GM23338 (cell line): Measurements from ENCODE around the gene RUNX1. TPM values are rescaled to one million over a fixed set of nuclear protein-coding genes. Genes with fewer than 3 reads are reported as not detected.
"Not testable (repeated sequence)": the region's sequence is repeated elsewhere in the genome, so short reads cannot be mapped to it uniquely, and the experiment has no call there.

Experiments used
- ATAC-seq: fragments of 200-7000 bp; cut with Tn5 transposase; 3 replicates; pipeline ENCODE4 v1.9.1; 2020
- DNase-seq: peaks from one replicate; pipeline ENCODE4 v3.0.0-alpha.2; 2015; ENCODE audit warnings: low spot score
- H2AFZ ChIP-seq: fragments of 200-600 bp; sonication (generic); 2 replicates; pipeline ENCODE4 v1.8.0; 2016; ENCODE audit warnings: antibody characterized with exemption, mild to moderate bottlenecking, moderate library complexity
- H3F3A ChIP-seq: fragments of 200-600 bp; sonication (generic); replicated peaks from 2 replicates; pipeline ENCODE4 v1.8.0; 2017; ENCODE audit warnings: antibody characterized with exemption, mixed run types, low read depth
- H3K27ac ChIP-seq: fragments of 200-600 bp; sonication (generic); 2 replicates; pipeline ENCODE4 v1.6.1; 2016; ENCODE audit warnings: low read depth
- H3K27me3 ChIP-seq: fragments of 200-600 bp; sonication (generic); 2 replicates; pipeline ENCODE4 v1.8.0; 2016; ENCODE audit warnings: mild to moderate bottlenecking, mixed run types, moderate library complexity; ENCODE audit not compliant: insufficient read depth
- H3K36me3 ChIP-seq: fragments of 200-600 bp; sonication (generic); 2 replicates; pipeline ENCODE4 v1.8.0; 2016; ENCODE audit warnings: mild to moderate bottlenecking; ENCODE audit not compliant: insufficient read depth
- H3K4me1 ChIP-seq: fragments of 200-600 bp; sonication (generic); 2 replicates; pipeline ENCODE4 v1.8.0; 2016; ENCODE audit warnings: mild to moderate bottlenecking, moderate library complexity; ENCODE audit not compliant: insufficient read depth
- H3K4me2 ChIP-seq: fragments of 200-600 bp; sonication (generic); 2 replicates; pipeline ENCODE4 v1.7.1; 2017; ENCODE audit warnings: mixed run types
- H3K4me3 ChIP-seq: fragments of 200-600 bp; sonication (generic); 2 replicates; pipeline ENCODE4 v1.6.1; 2016; ENCODE audit warnings: mixed run types
- H3K79me2 ChIP-seq: fragments of 200-600 bp; sonication (generic); replicated peaks from 2 replicates; pipeline ENCODE4 v1.8.0; 2017; ENCODE audit warnings: mild to moderate bottlenecking; ENCODE audit not compliant: insufficient read depth
- H3K9me2 ChIP-seq: fragments of 200-600 bp; sonication (generic); 2 replicates; pipeline ENCODE4 v1.8.0; 2017; ENCODE audit not compliant: insufficient read depth
- H4K20me1 ChIP-seq: fragments of 200-600 bp; sonication (generic); replicated peaks from 2 replicates; pipeline ENCODE4 v1.8.0; 2017; ENCODE audit warnings: mild to moderate bottlenecking; ENCODE audit not compliant: insufficient read depth
- H3K27ac Mint-ChIP-seq: 2 replicates; pipeline ENCODE4 v1.8.0; 2020; ENCODE audit warnings: inconsistent platforms, mild to moderate bottlenecking, moderate library complexity, mixed read lengths
- H3K27me3 Mint-ChIP-seq: 3 replicates; pipeline ENCODE4 v1.8.0; 2022; ENCODE audit warnings: low read depth, mild to moderate bottlenecking, moderate library complexity, mixed read lengths, inconsistent platforms; ENCODE audit not compliant: insufficient read depth, poor library complexity
- H3K36me3 Mint-ChIP-seq: 3 replicates; pipeline ENCODE4 v1.8.0; 2021; ENCODE audit warnings: low read depth, mild to moderate bottlenecking, inconsistent platforms, moderate library complexity, mixed read lengths
- H3K4me1 Mint-ChIP-seq: 3 replicates; pipeline ENCODE4 v1.8.0; 2020; ENCODE audit warnings: mild to moderate bottlenecking, inconsistent platforms, mixed read lengths
- H3K4me3 Mint-ChIP-seq: 3 replicates; pipeline ENCODE4 v1.8.0; 2021; ENCODE audit warnings: moderate library complexity, mild to moderate bottlenecking, inconsistent platforms, mixed read lengths
- H3K9me3 Mint-ChIP-seq: 3 replicates; pipeline ENCODE4 v1.8.0; 2020; ENCODE audit warnings: moderate library complexity, mild to moderate bottlenecking, inconsistent platforms, mixed read lengths
- CREB1 ChIP-seq: fragments of 250-450 bp; sonication (Bioruptor Pico); IDR thresholded peaks from 2 replicates; pipeline ENCODE4 v1.5.0; 2020; ENCODE audit warnings: low read depth, mild to moderate bottlenecking, moderate library complexity
- CTCF ChIP-seq, 2 experiments: fragments of 200-600 bp in 1 of 2; sonication (generic) in 1 of 2; conservative IDR thresholded peaks; 2 replicates each; pipeline versions ENCODE4 v1.5.1 to v1.6.1; 2016 to 2017; ENCODE audit warnings: antibody characterized with exemption in 2 of 2, low read depth in 2 of 2, mild to moderate bottlenecking in 2 of 2, moderate library complexity in 1 of 2
- EZH2 ChIP-seq: fragments of 200-600 bp; sonication (generic); IDR thresholded peaks from one replicate; pipeline ENCODE4 v1.8.0; 2017; ENCODE audit warnings: antibody characterized with exemption, mild to moderate bottlenecking, low read depth; ENCODE audit not compliant: unreplicated experiment
- JUNB ChIP-seq: IDR thresholded peaks from one replicate; pipeline ENCODE4 v1.6.1; 2016; ENCODE audit warnings: antibody characterized with exemption; ENCODE audit not compliant: unreplicated experiment
- NANOG ChIP-seq: IDR thresholded peaks from 2 replicates; pipeline ENCODE4 v1.6.1; 2016; ENCODE audit warnings: antibody characterized with exemption, borderline replicate concordance
- ZNF331 ChIP-seq: fragments of 250-450 bp; sonication (Bioruptor Pico); IDR thresholded peaks from 2 replicates; pipeline ENCODE4 v1.5.0; 2020; ENCODE audit warnings: low read depth, mild to moderate bottlenecking, moderate library complexity
- ZNF462 ChIP-seq: fragments of 250-450 bp; sonication (Bioruptor Pico); IDR thresholded peaks from 2 replicates; pipeline ENCODE4 v1.5.0; 2020; ENCODE audit warnings: mild to moderate bottlenecking, moderate library complexity
- polyA plus RNA-seq: library from polyadenylated mRNA; unstranded; fragments of >200 nt; fragmentation: Nextera tagmentation; extraction: Ambion mirVana; gene quantifications from 2 replicates; pipeline ENCODE4 v1.2.1, GENCODE V29; 2016
- total RNA-seq: library from RNA; depleted of rRNA; stranded (reverse); fragments of >200 nt; shearing (Covaris generic); gene quantifications from 2 replicates; pipeline ENCODE4 v1.2.3, GENCODE V29; 2014

RUNX1 gene
- total and polyA plus RNA-seq, 2 experiments from 2014 or later, result 0.29 to 1.1 TPM

- TF ChIP-seq EZH2, result no peak
- TF ChIP-seq NANOG, result no peak
- TF ChIP-seq ZNF331 (CRISPR knock-in tag), result no peak
- no peak for TF ChIP-seq ZNF462 (CRISPR knock-in tag)
- no peak for TF ChIP-seq CTCF (conservative IDR thresholded peaks at IDR 0.05; ENCODE audit: low read depth in 2 of 2)
- no peak for TF ChIP-seq JUNB
- TF ChIP-seq CREB1 (CRISPR knock-in tag), result no peak
- peaks cover 7% of the 10 kb centered on the region for H3K4me1 Mint-ChIP-seq
- H3K4me3 ChIP-seq, result no peak overlapping the region
- no peaks in the 10 kb centered on the region for H4K20me1 ChIP-seq
- ATAC-seq, result no peak
- H2AFZ ChIP-seq, result no peak overlapping the region
- H3K9me2 ChIP-seq, result no peaks in the 10 kb centered on the region
- peaks cover 2% of the 10 kb centered on the region for H3K27me3 Mint-ChIP-seq
- no peaks in the 10 kb centered on the region for H3K79me2 ChIP-seq
- H3K27me3 ChIP-seq, result no peaks in the 10 kb centered on the region
- H3K36me3 Mint-ChIP-seq, result no peaks in the 10 kb centered on the region
- no peak overlapping the region for H3K4me2 ChIP-seq
- no peaks in the 10 kb centered on the region for H3F3A ChIP-seq
- DNase-seq, result no peak
- H3K4me1 ChIP-seq, result no peaks in the 10 kb centered on the region
- no peak overlapping the region for H3K4me3 Mint-ChIP-seq
- H3K27ac Mint-ChIP-seq, result no peak overlapping the region
- H3K36me3 ChIP-seq, result no peaks in the 10 kb centered on the region
- H3K27ac ChIP-seq, result no peak overlapping the region
- H3K9me3 Mint-ChIP-seq, result no peaks in the 10 kb centered on the region
Observed at GRCh38 chr21:34994766-34995631, 54.1 kb downstream of the RUNX1 start.

GRCh38 chr21:34993521-34993921, 55.6 kb downstream of the RUNX1 start:
- not testable (repeated sequence) for H3K4me3 Mint-ChIP-seq, H3K27ac ChIP-seq, H3K27me3 Mint-ChIP-seq, H3F3A ChIP-seq, H3K4me3 ChIP-seq, H3K79me2 ChIP-seq, H3K4me2 ChIP-seq, H3K36me3 Mint-ChIP-seq, H3K4me1 Mint-ChIP-seq, H3K4me1 ChIP-seq, H3K9me2 ChIP-seq, H4K20me1 ChIP-seq, H3K9me3 Mint-ChIP-seq, H3K36me3 ChIP-seq, H2AFZ ChIP-seq, H3K27ac Mint-ChIP-seq, H3K27me3 ChIP-seq, DNase-seq, ATAC-seq
